Endothelial cell of umbilical vein (primary cell): ENCODE results near the gene BMPR1B. TPM values are rescaled to one million over a fixed set of nuclear protein-coding genes. Genes with fewer than 3 reads are reported as not detected.

Source experiments
- BruUV-seq: library from RNA; stranded (reverse); fragments of 400-500 nt; replicated peaks from 2 replicates; lab custom pipeline; 2021; lab: Mats Ljungman, UMichigan
- CTCF ChIA-PET: fragments of 300-600, 350-600 bp; sonication (Branson Sonifier 250); formaldehyde crosslinking; loops from one replicate; lab custom pipeline; 2021; ENCODE audit warnings: antibody characterized with exemption, inconsistent platforms; lab: Charles Lee
- POLR2A ChIA-PET: fragments of 300-600, 350-600 bp; sonication (Branson Sonifier 250); formaldehyde crosslinking; loops from one replicate; lab custom pipeline; 2021; ENCODE audit warnings: antibody characterized with exemption, inconsistent platforms; lab: Charles Lee
- DNase-seq: peaks from one replicate; pipeline ENCODE4 v3.0.0-alpha.2; 2011; ENCODE audit warnings: low read depth, low spot score
- FAIRE-seq: peaks from 2 replicates; lab custom pipeline; 2011; peaks lifted over from hg19 to GRCh38; lab: Jason Lieb, UNC
- H2AFZ ChIP-seq: 2 replicates; pipeline ENCODE4 v1.6.0; 2012; ENCODE audit warnings: low read depth, low read length, control low read depth, inconsistent platforms
- H3K27ac ChIP-seq: 2 replicates; pipeline ENCODE4 v1.5.1; 2011; ENCODE audit warnings: low read depth, mild to moderate bottlenecking, control low read depth, low read length, moderate library complexity; ENCODE audit not compliant: insufficient read depth
- H3K27me3 ChIP-seq, 2 experiments: 2 replicates each; pipeline versions ENCODE4 v1.6.0 to v1.6.1; 2011; ENCODE audit warnings: low read length in 2 of 2, mixed read lengths in 1 of 2; ENCODE audit not compliant: control insufficient read depth in 2 of 2, insufficient read depth in 2 of 2
- H3K36me3 ChIP-seq, 2 experiments: 2 replicates in 1 of 2; 3 replicates in 1 of 2; pipeline ENCODE4 v1.5.1; 2011; ENCODE audit warnings: low read length in 2 of 2, mild to moderate bottlenecking in 1 of 2, moderate library complexity in 1 of 2; ENCODE audit not compliant: control insufficient read depth in 2 of 2, insufficient read depth in 2 of 2; ENCODE audit errors: extremely low read depth in 1 of 2
- H3K4me1 ChIP-seq: 3 replicates; pipeline ENCODE4 v1.5.1; 2011; ENCODE audit warnings: mild to moderate bottlenecking, low read length; ENCODE audit not compliant: control insufficient read depth, insufficient read depth; ENCODE audit errors: extremely low read depth
- H3K4me2 ChIP-seq: 2 replicates; pipeline ENCODE4 v1.6.1; 2011; ENCODE audit warnings: low read length, control low read depth, mixed read lengths; ENCODE audit not compliant: insufficient read depth
- H3K4me3 ChIP-seq, 3 experiments: fragments of 200-600 bp in 1 of 3; sonication (generic), shearing (Covaris generic) in 1 of 3; replicated peaks in 1 of 3; 2 replicates each; pipeline ENCODE4 v1.5.1; 2011 to 2016; ENCODE audit warnings: control low read depth in 3 of 3, low read length in 3 of 3, mild to moderate bottlenecking in 2 of 3, inconsistent platforms in 1 of 3, low read depth in 1 of 3, moderate library complexity in 1 of 3; ENCODE audit not compliant: insufficient read depth in 1 of 3
- H3K79me2 ChIP-seq: 2 replicates; pipeline ENCODE4 v1.6.0; 2012; ENCODE audit warnings: low read length, inconsistent platforms; ENCODE audit not compliant: control insufficient read depth, insufficient read depth
- H3K9ac ChIP-seq: replicated peaks from 2 replicates; pipeline ENCODE3; 2011; ENCODE audit warnings: low read length, control low read depth; ENCODE audit not compliant: insufficient read depth; ENCODE audit errors: extremely low read depth
- H3K9me1 ChIP-seq: replicated peaks from 3 replicates; pipeline ENCODE4 v1.6.0; 2011; ENCODE audit warnings: mild to moderate bottlenecking, low read length; ENCODE audit not compliant: control insufficient read depth, insufficient read depth; ENCODE audit errors: extremely low read depth
- H3K9me3 ChIP-seq: replicated peaks from 2 replicates; pipeline ENCODE4 v1.5.1; 2012; ENCODE audit warnings: low read length, inconsistent platforms; ENCODE audit not compliant: control insufficient read depth, insufficient read depth
- H4K20me1 ChIP-seq: replicated peaks from 2 replicates; pipeline ENCODE3; 2011; ENCODE audit warnings: mild to moderate bottlenecking, low read length; ENCODE audit not compliant: control insufficient read depth, insufficient read depth; ENCODE audit errors: extremely low read depth
- CTCF ChIP-seq, 2 donors: IDR thresholded peaks; 1 replicate in 1 of 2; 2 replicates in 1 of 2; pipeline ENCODE4 v1.5.1; 2011; ENCODE audit warnings: low read length in 2 of 2, mild to moderate bottlenecking in 2 of 2, moderate library complexity in 2 of 2, control low read depth in 1 of 2, inconsistent platforms in 1 of 2, low read depth in 1 of 2; ENCODE audit not compliant: insufficient read depth in 1 of 2; ENCODE audit errors: extremely low read depth in 1 of 2
- EZH2 ChIP-seq: IDR thresholded peaks from 2 replicates; pipeline ENCODE4 v1.6.1; 2012; ENCODE audit warnings: borderline replicate concordance, low read depth, mild to moderate bottlenecking, moderate library complexity, low read length, inconsistent platforms; ENCODE audit not compliant: severe bottlenecking
- FOS ChIP-seq: IDR thresholded peaks from 2 replicates; pipeline ENCODE4 v1.6.1; 2011; ENCODE audit warnings: mild to moderate bottlenecking, low read length, moderate library complexity, borderline replicate concordance; ENCODE audit not compliant: insufficient read depth
- GATA2 ChIP-seq: IDR thresholded peaks from 2 replicates; pipeline ENCODE4 v1.7.0; 2011; ENCODE audit warnings: low read depth, mild to moderate bottlenecking, moderate library complexity, mixed read lengths, low read length; ENCODE audit not compliant: insufficient read length, insufficient read depth
- JUN ChIP-seq: IDR thresholded peaks from 2 replicates; pipeline ENCODE4 v1.6.1; 2011; ENCODE audit warnings: borderline replicate concordance, low read depth; ENCODE audit not compliant: insufficient read length, insufficient read depth
- MYC ChIP-seq: IDR thresholded peaks from one replicate; pipeline ENCODE4 v1.6.1; 2011; ENCODE audit warnings: mild to moderate bottlenecking, low read depth, low read length
- POLR2A ChIP-seq: IDR thresholded peaks from 2 replicates; pipeline ENCODE4 v1.6.1; 2012; ENCODE audit warnings: low read depth, mild to moderate bottlenecking, control low read depth, low read length
- POLR2AphosphoS5 ChIP-seq: IDR thresholded peaks from 2 replicates; pipeline ENCODE4 v1.6.1; 2012; ENCODE audit warnings: low read depth, mild to moderate bottlenecking, control low read depth, low read length, moderate library complexity; ENCODE audit not compliant: insufficient read depth
- dilution Hi-C: fragments of 300-500 bp; cut with MboI; formaldehyde crosslinking; loops from one replicate; pipeline ENCODE4 v1.15.0; 2019; ENCODE audit warnings: low sequenced_read_pairs; ENCODE audit not compliant: extremely low pct_ligation_motif_present
- intact Hi-C: fragments of 100-400 bp; cut with micrococcal nuclease; formaldehyde crosslinking; loops from one replicate; pipeline ENCODE4 v1.10.0; 2022
- polyA plus RNA-seq, 4 experiments: library from polyadenylated mRNA; depleted of rRNA in 3 of 4; stranded (reverse) in 3 of 4; unstranded in 1 of 4; fragments of >200 nt; gene quantifications; 2 replicates each; pipeline versions ENCODE4 v1.2.1 to v1.2.3, GENCODE V29; 2011 to 2012; ENCODE audit warnings: missing spikeins in 1 of 4
- total RNA-seq: library from RNA; stranded (reverse); gene quantifications from 2 replicates; pipeline ENCODE4 v1.2.3, GENCODE V29; 2021

BMPR1B gene
- total and polyA plus RNA-seq, 2 donors (not counting 3 experiments of a cell fraction or from before 2014, with no cell fraction given): 0.28 to 2.1 TPM

- no peak overlapping the region for H2AFZ ChIP-seq
- POLR2A ChIA-PET: no interaction called here
- dilution Hi-C loops: no loop called here
- H3K4me2 ChIP-seq: peak overlapping the region; percentile 35
- no peak overlapping the region for H3K27ac ChIP-seq
- no peaks in the 10 kb centered on the region for H3K36me3 ChIP-seq
- H3K9me3 ChIP-seq: no peaks in the 10 kb centered on the region
- H4K20me1 ChIP-seq: no peaks in the 10 kb centered on the region
- H3K79me2 ChIP-seq: no peaks in the 10 kb centered on the region
- no peak overlapping the region for H3K9ac ChIP-seq
- CTCF ChIA-PET: no interaction called here
- BruUV-seq: no TSS peak
- intact Hi-C loops: no loop called here
- H3K4me3 ChIP-seq: no peak overlapping the region
- DNase-seq (peak; percentile 49), FAIRE-seq (no peak)
- no peak for TF ChIP-seq POLR2AphosphoS5
- no peak for TF ChIP-seq CTCF (IDR thresholded peaks at IDR 0.05; ENCODE audit: extremely low read depth in 1 of 2, insufficient read depth in 1 of 2, low read depth in 1 of 2, low read length in 2 of 2)
- no peak for TF ChIP-seq POLR2A
- TF ChIP-seq GATA2: no peak
- no peak for TF ChIP-seq EZH2
- no peak for TF ChIP-seq MYC
- TF ChIP-seq JUN: no peak
- no peak for TF ChIP-seq FOS
- H3K9me1 ChIP-seq: no peaks in the 10 kb centered on the region
- H3K27me3 ChIP-seq: no peaks in the 10 kb centered on the region
- H3K4me1 ChIP-seq: peaks cover 2% of the 10 kb centered on the region
These were observed 176.4 kb downstream of the BMPR1B start for GRCh38 chr4:94934201-94934600.
